ENCODE measurements around the gene POR. TPM values are rescaled to one million over a fixed set of nuclear protein-coding genes. Genes with fewer than 3 reads are reported as not detected.

Gene POR
- total RNA-seq, 2 donors from 2014 or later = 88.0 to 136 TPM

GRCh38 chr7:75965617-75966016 is 50.7 kb downstream of the POR start:
- Histone ChIP-seq H3K27ac (peak overlapping the region; percentile 76 to 78), H3K27me3 (replicated peaks; ENCODE audit: insufficient read depth) (no peaks in the 10 kb centered on the region), H3K9me3 (no peaks in the 10 kb centered on the region), H3K4me3 (no peak overlapping the region), H3K4me1 (replicated peaks) (peaks cover 2% of the 10 kb centered on the region), H3K36me3 (no peaks in the 10 kb centered on the region)
- WGBS = 64% methylated on average over 13 of the region's 13 CpGs
- intact Hi-C loops (cut with DNase I) = loop anchor here (5.0 kb wide), 1 partner anchor 48 kb away; the partner anchor contains the start of gene POR
- TF ChIP-seq POLR2AphosphoS5 (IDR thresholded peaks at IDR 0.05) = no peak
- TF ChIP-seq CTCF (IDR thresholded peaks at IDR 0.05) = no peak
- TF ChIP-seq POLR2A (IDR thresholded peaks at IDR 0.05) = no peak
- DNase-seq (ENCODE audit: low spot score) = no peak

- no peaks in the 10 kb centered on the region for H3K36me3 ChIP-seq
- H3K27ac ChIP-seq = peak overlapping the region; percentile 76 to 78
- no peak overlapping the region for H3K4me3 ChIP-seq
- intact Hi-C loops (cut with DNase I) = loop anchor here (5.0 kb wide), 1 partner anchor 49 kb away; the partner anchor contains the start of gene POR
- WGBS = 53% methylated on average over 26 of the region's 26 CpGs
- peak; percentile 71 for TF ChIP-seq POLR2AphosphoS5 (IDR thresholded peaks at IDR 0.05)
- TF ChIP-seq CTCF (IDR thresholded peaks at IDR 0.05) = no peak
- no peak for TF ChIP-seq POLR2A (IDR thresholded peaks at IDR 0.05)
- H3K9me3 ChIP-seq = no peaks in the 10 kb centered on the region
- H3K4me1 ChIP-seq (replicated peaks) = peaks cover 2% of the 10 kb centered on the region
- no peaks in the 10 kb centered on the region for H3K27me3 ChIP-seq (replicated peaks; ENCODE audit: insufficient read depth)
- no peak for DNase-seq (ENCODE audit: low spot score)
Measured at GRCh38 chr7:75966190-75966961, 51.4 kb downstream of the POR start.

- no peak for DNase-seq (ENCODE audit: low spot score)
Measured at GRCh38 chr7:75967055-75967454, 52.1 kb downstream of the POR start.

GRCh38 chr7:75967487-75967997 is 52.6 kb downstream of the POR start:
- Histone ChIP-seq H3K27ac (peak overlapping the region; percentile 74 to 76), H3K4me1 (replicated peaks) (peaks cover 2% of the 10 kb centered on the region), H3K36me3 (no peaks in the 10 kb centered on the region), H3K9me3 (no peaks in the 10 kb centered on the region), H3K27me3 (replicated peaks; ENCODE audit: insufficient read depth) (no peaks in the 10 kb centered on the region), H3K4me3 (no peak overlapping the region)
- 24% methylated on average over 13 of the region's 13 CpGs for WGBS
- intact Hi-C loops (cut with DNase I) = loop anchor here (5.0 kb wide), 1 partner anchor 50 kb away; the partner anchor contains the start of gene POR
- DNase-seq (ENCODE audit: low spot score) = no peak
- TF ChIP-seq CTCF (IDR thresholded peaks at IDR 0.05) (no peak), POLR2A (IDR thresholded peaks at IDR 0.05) (no peak), POLR2AphosphoS5 (IDR thresholded peaks at IDR 0.05) (peak; percentile 9)

More at GRCh38 chr7:75967055-75967454, 52.1 kb downstream of the POR start:
- H3K9me3 ChIP-seq = no peaks in the 10 kb centered on the region
- no peaks in the 10 kb centered on the region for H3K36me3 ChIP-seq
- H3K27me3 ChIP-seq (replicated peaks; ENCODE audit: insufficient read depth) = no peaks in the 10 kb centered on the region
- H3K27ac ChIP-seq = peak overlapping the region; percentile 74 to 76
- peaks cover 2% of the 10 kb centered on the region for H3K4me1 ChIP-seq (replicated peaks)
- intact Hi-C loops (cut with DNase I) = loop anchor here (5.0 kb wide), 1 partner anchor 50 kb away; the partner anchor contains the start of gene POR
- WGBS = 84% methylated on average over 10 of the region's 11 CpGs
- no peak for TF ChIP-seq CTCF (IDR thresholded peaks at IDR 0.05)
- TF ChIP-seq POLR2A (IDR thresholded peaks at IDR 0.05) = no peak
- no peak for TF ChIP-seq POLR2AphosphoS5 (IDR thresholded peaks at IDR 0.05)
- no peak overlapping the region for H3K4me3 ChIP-seq
